Stromal cell of bone marrow (primary cell): ENCODE results near the gene ZNF48.
"Not testable (repeated sequence)": the region's sequence is repeated elsewhere in the genome, so short reads cannot be mapped to it uniquely, and the experiment has no call there.

Experiments used
- DNase-seq: peaks from one replicate; pipeline ENCODE4 v3.0.0-alpha.2; 2012; ENCODE audit warnings: low read depth

ZNF48 gene

DNA sequence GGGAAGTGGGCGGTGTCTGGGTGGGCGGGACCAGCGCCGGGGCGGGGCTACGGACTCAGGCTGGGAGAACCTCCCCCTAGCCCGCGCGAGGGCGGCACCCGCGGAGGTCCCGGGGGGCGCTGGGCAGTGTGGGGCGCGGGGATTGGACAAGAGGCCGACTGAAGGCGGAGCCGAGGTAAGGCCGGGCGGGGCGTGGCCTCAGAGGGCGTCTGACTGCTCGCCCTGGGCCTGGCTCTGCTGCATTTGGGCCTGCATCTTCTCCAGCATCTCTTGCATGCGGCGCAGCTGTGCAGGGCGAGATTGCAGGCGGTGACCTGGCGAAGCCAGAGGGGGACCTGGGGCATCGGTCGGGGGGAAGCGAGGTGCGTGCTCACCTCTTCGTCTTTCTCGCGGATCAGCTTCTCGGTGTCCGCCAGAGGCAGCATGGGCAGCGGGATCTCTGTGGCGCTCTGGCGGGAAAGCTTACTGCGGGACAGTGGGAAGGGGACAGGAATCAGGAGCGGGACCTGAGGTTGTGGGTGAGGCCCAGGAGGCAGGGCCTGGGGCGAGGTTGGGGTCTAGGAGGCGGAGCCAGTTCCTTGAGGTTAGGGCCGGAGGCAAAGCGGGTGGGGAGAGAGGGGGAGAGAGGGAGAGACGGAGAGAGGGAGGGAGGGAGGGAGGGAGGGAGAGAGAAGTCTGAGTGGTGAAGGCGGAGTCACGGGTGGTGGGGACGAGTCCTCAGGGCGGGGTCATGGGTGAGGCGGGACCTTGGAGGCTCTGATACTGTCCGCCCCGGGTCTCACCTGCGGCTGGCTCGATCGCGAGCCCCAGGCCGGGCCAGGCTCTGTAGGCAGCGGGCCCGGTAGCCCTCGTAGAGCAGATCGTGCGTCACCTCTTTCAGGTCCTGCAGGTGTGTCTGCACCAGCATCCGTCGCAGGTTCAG lies 16.7 kb upstream of the ZNF48 start:
- DNase-seq = peak; percentile 97

DNA sequence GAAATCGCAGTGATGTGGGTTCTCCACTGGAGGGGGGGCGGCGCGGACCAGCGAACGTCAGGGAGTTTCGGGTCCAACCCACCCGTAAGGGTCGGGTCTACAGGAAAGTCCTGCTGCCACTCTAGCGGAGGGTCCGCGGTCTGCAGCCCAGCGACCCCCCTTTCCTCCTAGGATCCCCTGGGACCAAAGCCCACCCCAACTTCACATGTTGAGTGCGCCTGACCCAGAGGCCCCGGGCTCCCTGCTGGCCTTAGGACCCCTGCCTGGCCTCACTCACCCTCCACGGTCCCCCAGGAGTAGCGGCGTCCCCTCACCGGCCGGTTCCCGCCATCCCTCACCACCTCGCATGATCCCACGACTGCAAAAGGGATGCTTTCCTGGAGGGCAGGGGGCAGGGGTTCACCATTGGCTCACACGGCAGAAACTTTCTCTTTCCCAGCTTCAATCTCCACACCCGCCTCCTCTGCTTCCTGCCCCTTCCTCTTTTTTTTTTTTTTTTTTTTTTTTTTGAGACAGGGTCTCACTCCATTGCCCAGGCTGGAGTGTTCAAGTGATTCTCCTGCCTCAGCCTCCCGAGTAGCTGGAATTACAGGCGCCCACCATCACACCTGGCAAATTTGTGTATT lies 15.9 kb upstream of the ZNF48 start:
- DNase-seq = no peak

DNA sequence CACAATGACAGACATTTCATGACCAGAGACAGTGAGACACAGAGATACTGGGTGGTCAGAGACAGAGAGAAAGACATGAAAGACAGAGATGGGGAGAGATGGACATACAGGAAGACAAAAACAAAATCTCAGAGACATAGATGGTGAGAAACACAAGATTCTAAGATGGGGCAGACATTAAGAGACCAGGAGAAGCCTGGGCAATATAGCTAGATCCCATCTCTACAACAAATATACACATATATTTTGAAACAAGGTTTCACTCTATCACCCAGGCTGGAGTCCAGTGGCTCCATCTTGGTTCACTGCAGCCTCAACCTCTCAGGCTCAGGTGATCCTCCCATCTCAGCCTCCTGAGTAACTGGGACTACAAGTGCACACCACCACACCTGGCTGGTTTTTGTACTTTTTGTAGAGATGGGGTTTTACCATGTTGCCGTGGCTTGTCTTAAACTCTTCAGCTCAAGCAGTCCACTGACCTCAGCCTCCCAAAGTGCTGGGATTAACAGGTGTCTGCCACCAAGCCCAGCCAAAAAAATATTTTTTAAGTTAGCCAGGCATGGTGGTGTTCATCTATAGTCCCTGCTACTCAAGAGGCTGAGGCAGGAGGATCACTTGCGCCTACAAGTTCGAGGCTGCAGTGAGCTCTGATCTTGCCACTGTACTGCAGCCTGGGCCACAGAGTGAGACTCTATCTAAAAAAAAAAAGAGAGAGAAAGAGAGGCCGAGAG lies 15.0 kb upstream of the ZNF48 start:
- DNase-seq = no peak

DNA sequence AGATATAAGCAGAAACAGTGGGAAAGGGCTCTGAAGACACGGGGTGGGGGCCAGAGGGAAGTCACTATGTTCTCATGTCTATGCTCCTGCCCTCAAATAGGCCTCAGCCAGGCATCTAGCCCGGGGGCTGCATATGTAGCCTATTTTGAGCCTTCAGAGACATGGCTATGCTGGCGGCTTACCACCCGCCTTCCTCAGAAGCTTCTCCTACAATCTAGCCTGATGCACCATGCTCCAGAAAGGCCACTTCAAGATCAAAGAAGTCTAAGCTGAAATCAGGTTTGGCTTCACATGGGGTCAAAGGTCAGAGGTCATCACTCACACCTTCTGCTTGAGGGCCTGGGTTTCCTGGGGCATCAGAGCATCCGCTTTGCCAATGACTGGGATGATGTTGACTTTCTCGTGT lies 14.4 kb upstream of the ZNF48 start:
- no peak for DNase-seq

DNA sequence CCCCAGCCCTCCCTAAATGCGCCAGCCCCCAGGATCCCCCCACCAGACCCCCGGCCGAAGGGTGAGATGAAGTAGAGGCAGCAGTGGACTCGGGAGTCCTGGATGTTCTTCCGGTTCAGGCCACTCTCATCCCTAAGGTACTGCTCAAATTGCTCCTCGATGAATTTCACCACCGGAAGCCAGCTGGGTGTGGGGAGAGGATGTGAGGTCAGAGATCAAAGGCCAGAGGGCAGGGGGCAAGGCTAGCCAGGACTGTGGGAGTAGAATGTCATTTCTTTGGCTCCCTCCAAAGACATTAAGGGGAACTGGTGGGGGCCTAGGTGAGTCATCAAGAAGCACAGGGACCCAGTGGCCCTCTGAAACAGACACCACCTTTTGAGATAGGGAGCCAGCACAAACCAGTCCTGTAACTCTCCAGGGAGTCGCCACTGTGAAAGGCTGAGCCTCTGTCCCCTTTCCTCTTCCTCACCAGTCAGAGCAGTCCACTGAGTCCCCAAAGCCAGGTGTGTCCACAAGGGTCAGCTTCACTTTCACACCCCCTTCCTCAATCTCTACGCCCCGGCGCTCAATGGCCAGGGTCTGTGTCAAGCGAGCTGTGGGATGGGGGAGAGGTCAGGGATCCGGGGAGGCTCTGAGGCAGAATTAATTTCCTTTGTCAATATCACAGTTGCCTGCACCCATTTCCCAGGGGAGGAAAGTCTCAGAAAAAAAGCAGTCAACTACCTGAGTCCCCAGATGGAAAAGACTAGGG lies 13.8 kb upstream of the ZNF48 start:
- no peak for DNase-seq

DNA sequence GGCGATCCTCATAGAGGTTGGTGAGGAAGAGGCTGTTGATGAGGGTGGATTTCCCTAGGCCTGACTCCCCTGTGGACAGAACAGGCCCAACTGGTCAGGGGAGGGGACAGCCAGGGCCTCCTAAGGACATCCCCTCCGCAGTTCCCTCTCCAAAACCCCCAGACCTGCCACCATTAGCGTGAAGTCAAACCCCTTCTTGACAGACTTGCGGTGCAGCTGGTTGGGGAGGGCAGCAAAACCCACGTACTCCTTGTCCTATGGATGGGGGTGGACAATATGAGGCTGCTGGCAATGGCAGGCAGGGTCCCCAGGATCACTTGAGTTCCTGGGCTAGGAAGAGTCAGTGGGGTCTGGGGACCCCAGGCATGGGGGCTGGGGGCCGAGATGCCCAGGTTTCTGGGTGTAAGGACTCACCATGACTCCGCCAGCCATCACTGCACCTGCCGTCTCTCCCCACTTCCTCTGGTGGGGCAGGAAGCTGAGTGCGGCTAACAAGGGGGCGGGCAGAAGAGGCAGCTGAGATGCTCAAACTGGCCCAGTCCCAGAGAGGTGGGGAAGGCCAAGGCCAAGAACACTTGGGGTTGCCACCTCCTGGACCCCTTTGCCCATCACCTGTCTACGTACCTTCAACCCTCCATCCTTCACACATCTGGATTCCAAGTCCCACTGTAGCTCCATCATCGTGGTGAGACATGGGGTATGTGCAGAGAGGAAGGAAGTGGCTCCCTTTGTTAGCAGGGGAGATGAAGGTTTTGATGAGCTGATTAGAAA lies 12.9 kb upstream of the ZNF48 start, which contains the start of gene SEPTIN1:
TSS of gene SEPTIN1 (minus strand) at position 451 of the 771 bp plus-strand sequence. CDS start at position 432, 19 bp downstream.
- no peak for DNase-seq

DNA sequence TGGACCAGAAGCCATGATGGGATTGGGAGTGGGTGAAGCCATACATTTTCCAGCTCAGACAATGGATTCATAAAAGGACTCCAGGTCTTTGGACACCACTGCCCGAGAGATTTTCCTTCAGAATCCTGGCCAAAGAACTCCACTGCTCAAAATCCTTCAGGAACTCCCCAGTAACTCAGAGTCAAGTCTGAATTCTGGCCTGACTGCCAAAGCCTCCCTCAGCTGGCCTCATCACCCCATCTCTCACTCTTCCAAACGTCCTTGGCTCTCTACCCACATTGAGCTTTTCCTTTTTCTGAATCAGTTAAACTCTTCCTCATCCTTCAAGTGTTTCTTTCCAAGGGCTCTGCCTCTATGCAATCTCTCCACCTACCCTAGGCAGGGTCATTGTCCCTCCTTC lies 11.7 kb upstream of the ZNF48 start:
- no peak for DNase-seq

DNA sequence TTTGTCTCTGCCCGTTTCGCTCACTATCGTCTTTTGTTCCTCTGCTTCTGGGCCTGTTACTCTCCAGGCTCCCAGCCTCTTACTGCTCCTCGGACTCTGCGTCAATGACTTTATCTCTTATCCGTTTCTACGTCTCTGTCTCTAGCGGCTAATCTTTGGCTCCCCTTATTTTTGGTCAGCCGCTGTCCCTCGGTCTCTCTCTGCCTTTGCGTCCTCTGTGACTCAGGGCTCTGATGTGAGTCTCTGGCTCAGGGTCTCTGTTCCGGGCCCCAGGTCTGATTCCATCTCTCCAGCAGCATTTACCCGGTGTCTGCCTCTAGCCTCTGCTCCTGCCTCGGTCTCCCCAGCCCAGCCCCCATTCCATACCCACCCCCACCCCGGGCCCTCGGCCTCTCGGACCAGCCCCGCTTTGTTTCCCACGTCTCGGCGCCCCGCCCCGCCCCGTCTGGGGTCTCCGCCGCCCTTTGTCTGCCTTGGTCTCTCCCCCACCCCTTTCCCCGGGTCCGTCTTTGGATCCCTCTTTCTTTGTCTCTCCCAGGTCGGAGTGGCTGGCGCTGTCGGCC lies 547 bp upstream of the ZNF48 start:
- DNase-seq = no peak

DNA sequence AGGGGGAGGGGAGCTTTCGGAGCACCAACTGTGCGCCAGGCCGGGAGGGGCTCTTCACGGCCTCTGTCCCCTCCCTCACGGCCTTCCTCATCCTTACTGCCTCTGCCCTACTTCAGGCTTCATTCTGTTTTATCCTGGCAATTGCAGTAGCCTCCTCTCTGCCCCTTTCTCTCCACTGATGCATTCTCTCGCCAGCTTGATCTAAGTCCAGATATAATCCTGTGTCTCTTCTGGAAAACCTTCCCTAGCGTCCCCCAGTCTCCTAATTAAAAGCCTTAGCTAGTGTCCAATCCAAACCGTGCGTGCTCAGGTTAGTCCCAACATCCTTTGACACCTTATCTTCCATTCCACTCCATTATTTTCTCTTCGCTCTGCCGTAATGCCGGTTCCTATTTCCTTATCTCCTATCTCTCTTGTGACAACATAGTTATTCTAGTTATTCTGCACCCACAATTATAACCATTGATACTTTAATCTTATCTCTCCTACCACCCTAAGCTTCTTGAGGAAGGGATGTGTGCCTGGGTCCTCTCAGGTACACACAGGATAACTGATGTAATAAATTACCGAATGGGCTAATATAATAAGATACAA lies 869 bp downstream of the ZNF48 start:
- DNase-seq = no peak

DNA sequence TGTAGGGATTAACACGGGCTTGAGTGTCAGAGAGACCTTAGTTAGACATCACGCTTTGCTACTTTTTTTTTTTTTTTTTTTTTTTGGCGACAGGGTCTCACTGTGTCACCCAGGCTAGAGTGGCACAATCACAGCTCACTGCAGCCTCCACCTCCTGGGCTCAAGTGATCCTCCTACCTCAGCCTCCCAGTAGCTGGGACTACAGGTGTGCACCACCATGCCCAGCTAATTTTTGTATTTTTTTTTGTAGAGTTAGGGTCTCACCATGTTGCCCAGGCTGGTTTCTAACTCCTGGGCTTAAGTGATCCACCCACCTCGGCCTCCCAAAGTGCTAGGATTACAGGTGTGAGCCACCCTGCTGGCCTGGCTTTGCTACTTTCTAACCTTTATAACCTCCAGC lies 1.4 kb downstream of the ZNF48 start:
- DNase-seq = not testable (repeated sequence)

DNA sequence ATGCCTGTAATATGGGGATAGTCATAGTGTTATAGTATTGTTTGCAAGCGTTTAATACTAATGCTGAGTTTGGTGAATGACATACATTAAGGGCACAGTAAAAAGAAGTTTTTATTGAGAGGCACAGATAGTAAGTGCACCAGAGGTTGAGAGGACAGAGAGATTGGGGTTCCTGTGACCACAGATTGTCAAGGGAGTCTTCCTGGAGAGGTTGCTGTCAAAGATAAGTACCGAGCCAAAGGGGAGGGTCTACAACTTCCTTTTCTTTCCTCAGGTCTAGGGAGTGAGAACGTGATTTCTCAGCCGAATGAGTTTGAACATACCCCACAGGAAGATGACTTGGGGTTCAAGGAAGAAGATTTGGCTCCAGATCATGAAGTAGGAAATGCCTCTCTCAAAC lies 1.8 kb downstream of the ZNF48 start:
- DNase-seq = no peak

DNA sequence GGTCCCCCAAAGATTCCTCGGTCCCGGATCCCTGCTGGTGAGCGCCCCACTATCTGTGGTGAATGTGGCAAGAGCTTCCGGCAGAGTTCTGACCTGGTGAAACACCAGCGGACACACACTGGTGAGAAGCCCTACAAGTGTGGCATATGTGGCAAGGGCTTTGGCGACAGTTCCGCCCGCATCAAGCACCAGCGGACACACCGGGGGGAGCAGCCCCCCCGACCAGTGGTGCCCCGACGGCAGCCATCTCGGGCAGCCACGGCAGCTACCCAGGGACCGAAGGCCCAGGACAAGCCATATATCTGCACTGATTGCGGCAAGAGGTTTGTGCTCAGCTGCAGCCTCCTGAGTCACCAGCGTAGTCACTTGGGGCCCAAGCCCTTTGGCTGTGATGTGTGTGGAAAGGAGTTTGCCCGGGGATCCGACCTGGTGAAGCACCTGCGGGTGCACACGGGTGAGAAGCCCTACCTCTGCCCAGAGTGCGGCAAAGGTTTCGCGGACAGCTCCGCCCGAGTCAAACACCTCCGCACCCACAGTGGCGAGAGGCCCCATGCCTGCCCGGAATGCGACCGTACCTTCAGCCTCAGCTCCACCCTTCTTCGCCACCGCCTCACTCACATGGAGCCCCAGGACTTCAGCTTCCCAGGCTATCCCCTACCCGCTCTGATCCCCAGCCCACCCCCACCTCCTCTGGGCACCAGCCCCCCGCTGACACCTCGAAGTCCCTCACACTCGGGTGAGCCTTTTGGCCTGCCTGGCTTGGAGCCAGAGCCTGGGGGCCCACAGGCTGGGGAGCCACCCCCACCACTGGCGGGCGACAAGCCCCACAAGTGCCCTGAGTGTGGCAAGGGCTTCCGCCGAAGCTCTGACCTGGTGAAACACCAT lies 2.8 kb downstream of the ZNF48 start:
- DNase-seq = no peak

DNA sequence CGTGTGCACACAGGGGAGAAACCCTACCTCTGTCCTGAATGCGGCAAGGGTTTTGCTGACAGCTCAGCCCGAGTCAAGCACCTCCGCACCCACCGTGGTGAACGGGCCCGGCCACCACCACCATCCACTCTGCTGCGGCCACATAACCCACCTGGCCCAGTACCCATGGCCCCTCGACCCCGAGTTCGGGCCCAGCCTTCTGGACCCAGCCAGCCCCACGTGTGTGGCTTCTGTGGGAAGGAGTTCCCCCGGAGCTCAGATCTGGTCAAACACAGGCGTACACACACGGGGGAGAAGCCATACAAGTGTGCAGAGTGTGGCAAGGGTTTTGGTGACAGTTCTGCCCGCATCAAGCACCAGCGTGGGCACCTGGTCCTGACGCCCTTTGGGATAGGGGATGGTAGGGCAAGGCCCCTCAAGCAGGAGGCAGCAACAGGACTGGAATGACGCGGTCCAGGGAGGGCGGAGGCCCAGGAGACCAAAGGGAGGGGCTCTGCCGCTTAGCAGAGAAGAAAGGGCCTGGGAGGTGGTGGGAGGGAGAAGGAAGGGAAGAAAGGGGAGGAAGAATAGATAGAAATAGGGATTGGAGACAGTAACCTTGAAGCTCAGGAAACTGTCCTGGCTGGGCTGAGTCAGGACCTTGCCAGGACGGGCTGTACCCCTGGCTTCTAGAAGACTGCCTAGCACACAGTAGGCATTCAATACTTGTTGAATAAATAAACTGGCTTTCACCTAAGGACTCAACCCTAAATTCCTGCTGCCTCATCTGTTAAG lies 3.6 kb downstream of the ZNF48 start:
- no peak for DNase-seq

DNA sequence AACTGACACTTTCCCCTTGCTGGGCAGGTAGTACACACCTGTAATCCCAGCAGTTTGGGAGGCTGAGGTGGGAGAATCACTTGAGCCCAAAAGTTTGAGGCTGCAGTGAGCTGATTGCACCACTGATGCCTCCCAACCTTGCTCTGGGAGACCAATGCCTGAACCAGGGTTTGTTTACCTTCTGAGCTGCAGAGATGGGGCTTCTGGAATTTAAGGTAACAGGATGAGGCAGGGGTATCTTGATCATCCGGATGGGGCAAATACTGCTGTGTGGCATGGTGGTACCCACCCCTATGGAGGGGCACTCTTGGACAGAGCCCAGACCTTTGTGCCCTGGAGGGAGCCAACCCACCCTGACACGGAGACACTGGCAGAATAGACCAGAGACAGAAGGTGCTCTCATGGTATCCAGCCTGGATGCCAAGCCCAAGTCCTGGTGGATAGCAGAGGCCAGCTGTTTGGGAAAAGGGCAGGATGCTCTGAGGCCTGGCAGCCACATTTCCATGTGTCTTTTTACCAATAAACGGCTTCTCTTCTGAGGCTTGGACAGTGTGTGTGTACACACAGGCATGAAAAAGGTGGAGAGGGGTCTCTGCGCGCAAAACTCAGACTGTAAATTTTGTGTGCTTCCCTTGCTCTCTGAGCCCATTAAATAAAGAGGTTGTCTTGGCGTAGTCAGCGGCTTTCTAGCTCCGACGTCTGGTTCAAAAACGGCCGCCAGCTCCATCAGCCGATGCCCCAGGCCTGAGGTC lies 4.4 kb downstream of the ZNF48 start:
- no peak for DNase-seq

DNA sequence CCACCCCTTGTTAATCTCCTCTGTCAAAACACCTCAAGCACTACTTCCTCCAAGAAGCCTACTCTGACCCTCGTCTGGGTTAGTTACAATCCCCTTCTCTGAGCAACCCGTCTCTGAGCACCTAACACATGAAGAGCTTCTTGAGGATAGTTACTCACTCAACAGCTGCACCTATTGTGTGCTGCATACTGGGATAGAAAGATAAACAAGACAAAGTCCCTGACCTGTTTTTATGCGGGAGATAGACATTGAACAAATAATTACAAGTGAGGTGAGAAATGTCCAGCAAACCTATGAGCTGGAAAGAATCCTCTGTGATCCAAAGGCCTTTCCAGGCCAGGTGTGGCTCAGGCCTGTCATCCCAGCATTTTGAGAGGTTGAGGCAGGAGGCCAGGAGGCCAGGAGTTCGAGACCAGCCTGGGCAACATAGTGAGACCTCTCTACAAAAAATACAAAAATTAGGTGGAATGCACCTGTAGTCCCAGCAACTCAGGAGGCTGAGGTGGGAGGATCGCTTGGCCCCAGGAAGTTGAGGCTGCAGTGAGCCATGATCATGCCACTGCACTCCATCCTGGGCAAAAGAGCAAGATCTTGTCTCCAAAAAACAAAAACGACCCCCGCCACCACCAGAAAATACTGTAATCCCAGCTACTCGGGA lies 6.7 kb downstream of the ZNF48 start:
- DNase-seq = no peak

DNA sequence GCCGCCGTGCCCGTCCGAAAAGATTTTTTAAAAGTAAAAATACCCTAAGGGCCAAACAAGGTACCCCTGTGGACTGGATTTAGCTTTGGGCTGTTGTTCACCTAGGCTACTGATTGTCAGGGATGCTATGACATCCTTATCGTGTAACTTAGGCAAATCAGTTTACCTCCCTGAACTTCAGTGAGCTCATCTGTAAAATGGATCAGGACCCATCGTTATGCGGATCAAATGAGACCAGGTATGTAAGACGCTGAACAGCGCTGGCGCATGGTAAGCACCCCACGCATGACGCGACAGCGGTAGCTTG lies 11.5 kb downstream of the ZNF48 start:
- no peak for DNase-seq

DNA sequence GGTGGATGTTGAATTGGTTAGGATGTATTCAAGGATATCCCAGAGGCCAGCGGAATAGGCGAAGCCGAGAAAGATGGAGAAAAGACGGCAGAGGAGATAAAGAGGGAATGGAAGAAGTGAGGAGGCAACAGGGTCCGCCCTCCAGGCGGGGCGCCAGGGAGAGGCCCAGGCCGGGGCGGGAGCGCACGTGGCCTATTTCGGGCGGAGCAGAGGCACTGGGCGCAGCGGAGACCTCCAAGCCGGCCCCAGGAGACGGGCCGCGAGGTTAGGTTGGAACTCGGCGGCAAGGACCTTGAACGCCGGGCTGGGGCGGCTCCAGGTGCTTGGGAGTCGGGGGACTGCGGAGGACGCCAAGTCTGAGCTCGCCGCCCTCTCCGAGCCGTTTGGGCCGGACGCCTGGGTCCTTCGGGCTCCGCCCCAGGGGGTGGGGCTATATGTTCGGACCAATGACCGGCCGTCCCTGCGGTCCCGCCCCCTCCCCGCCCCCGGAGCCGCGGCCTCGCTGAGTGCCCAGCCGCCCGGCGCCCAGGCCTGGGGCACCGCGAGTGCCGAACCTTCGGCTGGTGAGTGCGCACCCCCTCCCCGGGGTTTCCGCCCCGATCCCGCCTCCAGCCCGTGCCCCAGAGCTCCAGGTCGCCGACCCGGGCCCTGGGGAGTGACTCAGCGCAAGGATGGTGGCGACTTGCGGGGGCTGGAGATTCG lies 12.0 kb downstream of the ZNF48 start, which contains the start of gene ZNF771:
TSS of gene ZNF771 (plus strand) at position 505 of the 702 bp plus-strand sequence. CDS start 448 bp downstream, outside the sequence.
- DNase-seq = peak; percentile 74
